Heart right ventricle (tissue), 16 donors: Measurements from ENCODE around the gene SLC22A2. TPM values are rescaled to one million over a fixed set of nuclear protein-coding genes. Genes with fewer than 3 reads are reported as not detected.

Experiments
- ATAC-seq, 8 donors: fragments of 200-7000 bp; cut with Tn5 transposase; one replicate each; pipeline ENCODE4 v1.9.1; 2020; ENCODE audit warnings: mild to moderate bottlenecking in 8 of 8, moderate library complexity in 8 of 8, moderate number of reproducible peaks in 1 of 8
- DNase-seq, 2 donors: peaks; one replicate each; pipeline ENCODE4 v3.0.0-alpha.2; 2020
- H3K27ac ChIP-seq, 10 donors: fragments of 200-600 bp; sonication (generic) in 2 of 10; one replicate each; pipeline versions ENCODE4 v1.5.0 to v1.8.0; 2020 to 2022; ENCODE audit warnings: mild to moderate bottlenecking in 3 of 10
- H3K27me3 ChIP-seq, 7 donors: fragments of 200-600 bp; one replicate each; pipeline ENCODE4 v1.8.0; 2021 to 2022; ENCODE audit warnings: mild to moderate bottlenecking in 2 of 7
- H3K36me3 ChIP-seq, 9 donors: fragments of 200-600 bp; sonication (generic) in 1 of 9; one replicate each; pipeline versions ENCODE4 v1.5.0 to v1.8.0; 2020 to 2022; ENCODE audit warnings: mild to moderate bottlenecking in 2 of 9
- H3K4me1 ChIP-seq, 9 donors: fragments of 200-600 bp; sonication (generic) in 1 of 9; one replicate each; pipeline versions ENCODE4 v1.5.0 to v1.8.0; 2020 to 2022; ENCODE audit warnings: mild to moderate bottlenecking in 4 of 9
- H3K4me3 ChIP-seq, 10 donors: fragments of 200-600 bp; sonication (generic) in 2 of 10; one replicate each; pipeline versions ENCODE4 v1.5.0 to v1.8.0; 2020 to 2022; ENCODE audit warnings: mild to moderate bottlenecking in 7 of 10, moderate library complexity in 2 of 10
- H3K9me3 ChIP-seq, 11 donors: fragments of 200-600 bp in 10 of 11; sonication (generic) in 2 of 11; one replicate each; pipeline versions ENCODE4 v1.5.0 to v1.8.0; 2013 to 2022; ENCODE audit warnings: mild to moderate bottlenecking in 2 of 11, control low read depth in 1 of 11, moderate library complexity in 1 of 11
- WGBS, 2 donors: extraction: QIAGEN DNeasy Blood & Tissue Kit; methylation state at CpG; one replicate each; pipeline ENCODE4 v1.1.7; 2013; ENCODE audit warnings: inconsistent platforms in 1 of 2; 5-methylcytosine and 5-hydroxymethylcytosine counted together
- intact Hi-C, 10 donors: fragments of 100-400 bp; cut with DNase I; formaldehyde crosslinking; loops; one replicate each; pipeline versions ENCODE4 v1.11.1 to v1.14.2; 2022
- polyA plus RNA-seq, 2 donors: library from polyadenylated mRNA; stranded (reverse); fragments of 200-250 nt; gene quantifications; one replicate each; pipeline ENCODE4 v1.2.3, GENCODE V29; 2013
- total RNA-seq, 10 donors: library from RNA; stranded (reverse); fragmentation: NEBNext Ultra II Directional in 3 of 10; extraction: Animal tissue kit (Norgen Biotek cat#: 25700) in 3 of 10; gene quantifications; one replicate each; pipeline versions ENCODE4 v1.2.1 to v1.2.4, GENCODE V29; 2021 to 2023
- TF ChIP-seq, protein P1 (sequence below), 9 donors: fragments of 200-600 bp; sonication (generic) in 2 of 9; IDR thresholded peaks; one replicate each; pipeline versions ENCODE4 v1.5.0 to v1.8.0; 2021 to 2022; ENCODE audit warnings: antibody characterized with exemption in 9 of 9, mild to moderate bottlenecking in 5 of 9, moderate library complexity in 1 of 9
- donor health status: Arrhythmogenic right ventricular cardiomyopathy.
- donor health status: ischemic (EF 13 %, LVEDD 7.1; RV severe dilation, severe dysfunction).
- donor health status: healthy with polysubstance abuse.
- donor health status: DM: no; HTN: yes; CAD: no.
- donor health status: DM: no; HTN: no; CAD: no.
- donor health status: ischemic (EF 25% LVEDD 6.9; RV normal size, moderate dysfunction).
- donor health status: ischemic (EF 25% LVEDD 5.7; RV mildly dilated, moderate dysfunction).
- donor health status: healthy.
- donor health status: DM: yes; HTN: yes; CAD: no.
- donor health status: Ischemic cardiomyopathy.
- donor health status: ischemic (EF 35%, LVEDD 5.7; RV mildly dilated, moderate dysfunction).
- donor health status: nonischemic (EF 11% LVEDD 7.7; RV severe dilation, severe dysfunction).
- donor health status: DM: yes; HTN: yes; CAD: no.
- donor health status: PGD.
- donor health status: ischemic (EF 29% LVEDD 5.4; RV normal size, mild dysfunction).
- donor health status: nonischemic (EF 23%, LVEDD 6.1; RV moderate dilation, normal function).

SLC22A2 gene
- total and polyA plus RNA-seq, 12 donors: not detected

DNA sequence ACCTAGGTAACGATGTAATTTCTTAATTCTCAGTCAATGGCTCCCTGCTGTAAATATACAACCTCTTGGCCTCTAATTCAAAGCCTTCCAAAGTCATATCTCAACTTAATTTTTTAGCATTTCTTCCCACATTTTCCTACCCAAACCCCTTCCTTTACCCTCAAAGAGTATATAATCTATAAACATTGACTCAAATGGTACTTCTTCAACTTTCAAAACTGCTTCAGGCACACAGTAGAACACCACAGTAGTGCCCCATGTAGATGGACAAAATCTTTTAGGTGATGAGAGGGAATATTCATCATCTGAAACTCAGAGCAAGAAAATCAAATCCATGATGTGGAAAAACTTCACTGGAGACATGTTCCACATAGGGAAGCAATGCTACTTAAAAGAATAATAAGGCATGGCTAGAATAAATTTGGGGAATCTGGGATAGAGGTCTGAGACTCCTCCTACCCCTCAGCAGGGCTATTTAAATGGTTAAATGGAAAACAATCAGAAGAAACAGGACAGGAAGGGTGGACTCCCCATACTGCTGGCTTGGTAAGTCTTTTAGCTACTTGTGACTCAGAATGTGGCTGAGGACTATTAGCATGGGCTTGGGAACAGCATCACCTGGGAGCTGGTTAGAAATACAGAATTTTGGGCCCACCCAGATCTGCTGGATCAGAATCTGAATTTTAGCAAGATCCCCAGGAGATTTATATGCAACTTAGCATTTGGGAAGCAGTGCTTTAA lies 6.4 kb downstream of the SLC22A2 start:
- intact Hi-C loops: no loop called here
- no peak for ATAC-seq

DNA sequence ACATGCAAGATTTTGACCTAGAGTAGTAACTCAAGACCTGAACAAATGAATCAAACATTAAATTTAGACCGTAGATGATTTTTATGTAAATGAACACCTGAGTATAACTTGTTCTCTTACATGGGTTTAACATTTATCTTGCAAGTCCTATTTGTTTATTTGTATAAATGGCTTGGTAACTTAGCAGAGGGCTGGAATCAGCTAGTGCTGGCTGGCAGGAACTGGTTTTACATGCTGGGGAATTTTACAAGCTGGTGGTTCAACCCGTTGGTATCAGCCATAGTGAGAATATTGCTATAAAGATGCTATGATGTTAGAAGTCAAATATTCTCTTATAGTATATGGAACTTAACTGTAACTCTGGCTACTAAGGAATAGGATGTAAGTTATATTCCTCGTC lies 8.9 kb downstream of the SLC22A2 start:
- DNase-seq: no peak
- TF ChIP-seq, protein P1, sequence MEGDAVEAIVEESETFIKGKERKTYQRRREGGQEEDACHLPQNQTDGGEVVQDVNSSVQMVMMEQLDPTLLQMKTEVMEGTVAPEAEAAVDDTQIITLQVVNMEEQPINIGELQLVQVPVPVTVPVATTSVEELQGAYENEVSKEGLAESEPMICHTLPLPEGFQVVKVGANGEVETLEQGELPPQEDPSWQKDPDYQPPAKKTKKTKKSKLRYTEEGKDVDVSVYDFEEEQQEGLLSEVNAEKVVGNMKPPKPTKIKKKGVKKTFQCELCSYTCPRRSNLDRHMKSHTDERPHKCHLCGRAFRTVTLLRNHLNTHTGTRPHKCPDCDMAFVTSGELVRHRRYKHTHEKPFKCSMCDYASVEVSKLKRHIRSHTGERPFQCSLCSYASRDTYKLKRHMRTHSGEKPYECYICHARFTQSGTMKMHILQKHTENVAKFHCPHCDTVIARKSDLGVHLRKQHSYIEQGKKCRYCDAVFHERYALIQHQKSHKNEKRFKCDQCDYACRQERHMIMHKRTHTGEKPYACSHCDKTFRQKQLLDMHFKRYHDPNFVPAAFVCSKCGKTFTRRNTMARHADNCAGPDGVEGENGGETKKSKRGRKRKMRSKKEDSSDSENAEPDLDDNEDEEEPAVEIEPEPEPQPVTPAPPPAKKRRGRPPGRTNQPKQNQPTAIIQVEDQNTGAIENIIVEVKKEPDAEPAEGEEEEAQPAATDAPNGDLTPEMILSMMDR (IDR thresholded peaks at IDR 0.05): no peak
- H3K9me3 ChIP-seq: no peaks in the 10 kb centered on the region
- H3K36me3 ChIP-seq: no peaks in the 10 kb centered on the region
- H3K27me3 ChIP-seq: peaks cover 0 to 4% (median 0%) of the 10 kb centered on the region in 7 donors
- ATAC-seq: no peak
- intact Hi-C loops: no loop called here
- no peak overlapping the region for H3K4me3 ChIP-seq
- no peak overlapping the region for H3K27ac ChIP-seq
- H3K4me1 ChIP-seq: peaks cover 0 to 5% (median 0%) of the 10 kb centered on the region in 9 donors
- 76 to 78% methylated on average over 3 of the region's 3 CpGs for WGBS, 2 donors

More for the DNA sequence above, 6.4 kb downstream of the SLC22A2 start:
- no peaks in the 10 kb centered on the region for H3K36me3 ChIP-seq
- no peaks in the 10 kb centered on the region for H3K9me3 ChIP-seq
- peaks cover 0 to 4% (median 0%) of the 10 kb centered on the region in 7 donors for H3K27me3 ChIP-seq
- 73 to 76% methylated on average over 1 of the region's 1 CpG for WGBS, 2 donors
- H3K4me1 ChIP-seq: peaks cover 0 to 5% (median 0%) of the 10 kb centered on the region in 9 donors
- DNase-seq: no peak
- no peak overlapping the region for H3K4me3 ChIP-seq
- TF ChIP-seq, protein P1 (IDR thresholded peaks at IDR 0.05): no peak
- H3K27ac ChIP-seq: no peak overlapping the region

DNA sequence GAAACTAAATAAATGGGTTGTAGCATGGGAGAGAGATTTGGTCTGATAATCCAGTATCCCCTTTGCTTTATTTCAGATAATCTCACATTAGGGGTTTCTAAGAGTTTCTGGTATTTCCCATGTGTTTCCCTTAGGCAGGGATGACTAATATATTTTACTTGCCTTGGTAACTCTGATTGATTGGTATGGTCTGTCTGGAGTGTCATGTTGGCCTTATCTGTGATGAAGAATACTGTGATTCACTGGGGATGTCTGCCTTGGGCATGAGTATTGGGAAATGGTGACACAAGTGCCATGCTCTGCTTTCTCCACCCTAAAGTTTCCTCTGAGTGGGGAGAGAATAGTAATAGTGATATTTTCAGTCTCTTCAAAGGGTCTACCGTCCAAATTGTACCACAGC lies 10.1 kb downstream of the SLC22A2 start:
- ATAC-seq: no peak
- peaks cover 0 to 5% (median 0%) of the 10 kb centered on the region in 9 donors for H3K4me1 ChIP-seq
- WGBS, 2 donors: 84 to 86% methylated on average over 1 of the region's 1 CpG
- intact Hi-C loops: no loop called here
- H3K9me3 ChIP-seq: no peaks in the 10 kb centered on the region
- DNase-seq: no peak
- no peak overlapping the region for H3K4me3 ChIP-seq
- TF ChIP-seq, protein P1 (IDR thresholded peaks at IDR 0.05): no peak
- H3K27me3 ChIP-seq: peaks cover 0 to 4% (median 0%) of the 10 kb centered on the region in 7 donors
- H3K27ac ChIP-seq: no peak overlapping the region
- H3K36me3 ChIP-seq: no peaks in the 10 kb centered on the region

DNA sequence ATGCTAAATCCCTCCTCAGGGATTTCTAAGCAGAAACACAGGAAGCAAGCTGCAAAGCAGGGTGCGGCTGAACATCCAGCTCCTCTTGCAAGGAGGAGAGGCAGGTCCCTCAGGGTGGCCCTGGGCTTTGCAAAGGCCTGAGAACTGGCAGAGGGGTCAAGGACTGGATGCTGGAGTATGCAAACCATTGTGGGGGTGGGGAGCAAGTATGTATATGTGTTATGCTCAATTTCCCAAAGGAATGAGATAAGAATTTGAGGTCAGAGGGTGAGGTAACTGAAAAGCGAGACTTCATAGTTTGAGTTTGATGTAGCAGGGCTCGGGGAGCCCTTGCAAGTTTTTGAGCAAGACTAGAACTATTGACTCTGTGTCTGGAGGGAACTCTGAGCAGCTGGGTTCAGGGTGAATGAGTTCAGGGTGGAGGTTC lies 11.2 kb downstream of the SLC22A2 start:
- DNase-seq (peak; percentile 8 to 23), ATAC-seq (peak in 2 of 8 donors; percentile 50 to 65)
- Histone ChIP-seq H3K27ac (no peak overlapping the region), H3K4me3 (no peak overlapping the region), H3K9me3 (no peaks in the 10 kb centered on the region), H3K27me3 (no peaks in the 10 kb centered on the region), H3K4me1 (peaks cover 0 to 5% (median 0%) of the 10 kb centered on the region in 9 donors), H3K36me3 (no peaks in the 10 kb centered on the region)
- WGBS, 2 donors: 53 to 57% methylated on average over 3 of the region's 3 CpGs
- intact Hi-C loops: no loop called here
- TF ChIP-seq, protein P1 (IDR thresholded peaks at IDR 0.05): no peak
